HG02938 (cell line): ENCODE measurements around the gene TRIM24.
A peak's percentile ranks its signal among the peaks of the same experiment; 100 is the strongest.
"Not testable (repeated sequence)": the region's sequence is repeated elsewhere in the genome, so short reads cannot be mapped to it uniquely, and the experiment has no call there.

ENCODE experiments used
- ATAC-seq: cut with Tn5 transposase; IDR thresholded peaks from one replicate; pipeline ENCODE4 v1.9.1; 2021; ENCODE audit warnings: mild to moderate bottlenecking, moderate library complexity; ENCODE audit not compliant: unreplicated experiment

The TRIM24 gene

DNA sequence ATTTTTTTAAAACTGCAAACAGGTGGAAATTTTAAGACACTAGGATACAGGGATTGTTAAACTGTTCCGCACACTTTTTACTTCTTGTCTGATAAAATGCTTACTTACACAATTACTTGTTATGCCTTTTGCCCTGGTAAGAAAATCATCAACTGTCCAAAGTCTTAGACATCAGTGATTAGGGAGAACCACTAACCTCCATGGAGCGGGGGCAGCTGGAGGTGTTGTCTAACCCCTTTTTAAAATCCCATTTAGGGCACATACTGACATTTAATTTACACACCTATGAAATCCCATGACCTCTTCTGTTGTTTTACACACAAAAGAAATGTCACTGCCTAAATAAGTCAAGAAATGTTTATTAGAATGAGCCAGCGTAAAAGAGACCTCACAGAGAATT is 65.7 kb downstream of the TRIM24 start:
- ATAC-seq = no peak

DNA sequence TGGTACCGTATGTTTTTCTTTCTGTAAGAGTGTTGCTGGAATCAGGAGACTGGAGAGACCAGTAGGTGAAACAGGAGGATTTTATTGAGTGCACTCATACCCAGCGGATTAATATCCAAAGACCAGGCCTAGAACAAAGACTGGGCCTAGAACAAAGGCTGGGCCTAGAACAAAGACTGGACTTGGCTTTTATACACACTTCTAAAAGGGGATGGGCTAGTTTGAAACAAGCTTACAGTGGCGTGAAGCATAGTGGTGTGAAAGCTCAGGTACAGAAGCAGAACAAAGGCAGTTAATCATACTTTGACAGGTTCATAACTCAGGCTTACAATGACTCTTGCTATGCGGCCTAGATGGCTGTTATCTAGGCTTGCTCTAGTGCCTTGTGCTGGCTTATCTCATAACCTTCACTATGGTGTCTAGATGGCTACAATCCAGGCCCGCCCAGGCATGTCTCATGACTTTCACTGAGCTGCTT is 67.7 kb downstream of the TRIM24 start:
- no peak for ATAC-seq

DNA sequence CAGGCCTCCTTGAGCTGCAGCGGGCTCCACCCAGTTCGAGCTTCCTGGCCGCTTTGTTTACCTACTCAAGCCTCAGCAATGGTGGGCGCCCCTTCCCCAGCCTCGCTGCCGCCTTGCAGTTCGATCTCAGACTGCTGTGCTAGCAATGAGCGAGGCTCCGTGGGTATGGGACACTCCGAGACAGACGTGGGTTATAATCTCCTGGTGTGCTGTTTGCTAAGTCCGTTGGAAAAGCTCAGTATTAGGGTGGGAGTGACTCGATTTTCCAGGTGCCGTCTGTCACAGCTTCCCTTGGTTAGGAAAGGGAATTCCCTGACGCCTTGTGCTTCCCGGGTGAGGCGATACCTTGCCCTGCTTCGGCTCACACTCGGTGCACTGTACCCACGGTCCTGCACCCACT is 76.8 kb downstream of the TRIM24 start:
- not testable (repeated sequence) for ATAC-seq

DNA sequence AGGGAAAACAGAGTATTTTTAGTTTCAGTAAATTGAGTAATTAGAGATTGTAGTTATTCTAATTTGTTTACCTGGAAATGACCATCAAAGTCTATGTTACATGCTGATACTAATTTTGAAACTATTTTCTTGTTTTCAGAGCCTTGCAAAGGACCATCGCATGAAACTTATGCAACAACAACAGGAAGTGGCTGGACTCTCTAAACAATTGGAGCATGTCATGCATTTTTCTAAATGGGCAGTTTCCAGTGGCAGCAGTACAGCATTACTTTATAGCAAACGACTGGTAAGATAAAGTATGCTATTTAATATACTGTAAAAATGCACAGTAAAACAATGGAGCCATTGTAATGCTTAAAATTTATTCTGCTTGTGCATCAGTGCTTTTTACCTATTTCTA is 78.5 kb downstream of the TRIM24 start:
- ATAC-seq = no peak

DNA sequence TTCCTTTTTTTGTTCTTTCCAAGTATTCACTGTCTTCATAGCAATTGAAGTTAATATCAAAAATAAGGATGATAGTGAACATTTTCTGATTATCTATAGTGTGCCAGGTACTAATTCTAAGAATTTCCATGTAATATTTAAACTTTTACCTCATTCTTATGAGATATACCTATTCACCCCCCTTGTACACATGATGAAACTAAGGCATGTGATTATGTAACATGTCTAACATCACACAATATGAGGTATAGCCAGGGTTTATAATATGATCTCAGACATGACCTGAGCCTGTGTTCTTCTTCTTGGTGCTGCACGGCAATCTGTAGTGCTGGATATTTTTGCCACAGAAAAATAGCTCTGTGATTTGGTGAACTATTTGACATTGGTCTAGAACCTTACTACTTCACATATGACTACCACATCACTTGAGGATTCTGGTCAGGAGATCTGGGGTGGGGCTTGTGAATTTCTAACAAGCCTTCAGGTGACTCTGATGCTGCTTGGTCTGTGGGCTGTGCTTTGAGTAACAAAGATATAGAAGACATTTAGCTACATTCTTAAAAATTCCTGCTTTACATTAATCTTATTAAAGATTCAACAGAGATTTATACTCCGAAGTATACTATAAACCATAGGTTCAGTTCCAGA is 79.1 kb downstream of the TRIM24 start:
- ATAC-seq = no peak

DNA sequence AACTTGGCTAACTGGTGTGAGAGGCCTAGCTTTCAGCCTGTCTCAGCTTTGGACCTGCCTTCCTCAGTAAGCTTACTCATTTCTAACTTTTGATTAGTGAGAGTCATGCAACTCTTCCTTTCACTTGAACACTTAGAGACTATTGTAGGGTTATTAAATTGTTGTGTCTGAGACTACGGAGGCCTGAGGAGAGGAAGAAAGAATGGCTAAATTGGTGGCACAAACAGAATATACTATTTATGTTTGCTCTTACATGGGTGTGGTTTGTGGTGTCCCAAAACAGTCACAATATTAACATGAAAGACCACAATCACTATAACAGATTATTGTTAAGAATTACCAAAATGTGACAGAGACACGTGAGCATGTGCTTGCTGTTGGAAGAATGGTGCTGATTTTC is 82.1 kb downstream of the TRIM24 start:
- ATAC-seq = peak; percentile 92

DNA sequence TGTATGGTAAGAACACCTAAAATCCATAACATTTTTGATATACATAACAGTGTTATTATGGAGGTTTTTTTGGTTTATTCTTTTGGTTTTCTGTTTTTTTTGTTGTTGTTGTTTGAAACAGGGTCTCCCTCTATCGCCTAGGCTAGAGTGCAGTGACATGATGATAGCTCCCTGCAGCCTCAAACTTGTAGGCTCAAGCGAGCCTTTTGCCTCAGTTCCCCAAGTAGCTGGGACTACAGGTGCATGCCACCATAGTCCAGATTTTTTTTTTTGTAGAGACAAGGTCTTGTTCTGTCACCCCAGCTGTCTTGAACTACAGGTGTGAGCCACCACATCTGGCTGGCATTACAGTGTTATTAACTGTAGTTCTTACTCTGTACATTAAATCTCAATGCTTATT is 83.7 kb downstream of the TRIM24 start:
- no peak for ATAC-seq

DNA sequence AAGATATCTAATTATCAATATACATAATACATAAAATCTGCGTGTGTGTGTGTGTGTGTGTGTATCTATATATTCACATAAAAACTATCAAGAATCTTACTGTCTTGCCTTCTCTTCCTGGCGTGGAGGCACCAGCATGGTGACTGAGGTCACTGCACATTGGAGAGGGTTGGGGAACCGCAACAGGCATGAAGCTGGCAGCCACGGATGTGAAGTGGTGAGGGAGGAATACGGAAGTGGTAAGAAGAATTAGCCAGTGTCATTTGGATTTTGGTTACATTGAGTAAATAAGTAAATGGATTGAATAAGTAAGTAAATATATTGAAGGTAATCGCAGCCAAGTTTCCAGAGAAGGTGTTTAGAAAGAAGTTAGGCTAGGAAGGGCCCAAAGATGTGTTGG is 85.1 kb downstream of the TRIM24 start:
- no peak for ATAC-seq

DNA sequence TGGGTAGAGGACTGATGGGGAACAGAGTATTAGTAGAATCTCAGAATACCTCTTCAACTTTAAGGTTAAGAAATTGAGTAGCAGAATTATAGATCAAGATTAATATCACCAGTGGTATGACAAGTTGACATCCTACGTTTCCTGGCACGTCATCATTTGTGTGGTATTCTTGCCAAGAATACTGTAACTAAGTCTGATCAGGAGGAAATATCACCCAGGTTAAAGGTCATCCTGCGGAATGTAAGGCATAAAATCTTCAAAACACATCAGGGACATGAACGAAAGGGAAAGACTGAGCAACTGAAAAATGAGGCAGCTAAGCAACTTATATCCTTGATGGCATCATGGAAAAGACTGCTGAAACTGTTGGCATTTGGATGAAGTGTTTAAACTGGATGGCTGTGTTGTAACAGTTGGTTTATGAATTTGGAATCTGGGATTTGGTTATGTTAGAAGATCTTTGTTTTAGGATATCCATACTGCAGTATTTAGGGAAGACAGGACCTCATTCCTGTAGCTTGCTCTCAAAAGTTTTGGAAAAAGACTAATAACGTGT is 86.1 kb downstream of the TRIM24 start:
- ATAC-seq = no peak

DNA sequence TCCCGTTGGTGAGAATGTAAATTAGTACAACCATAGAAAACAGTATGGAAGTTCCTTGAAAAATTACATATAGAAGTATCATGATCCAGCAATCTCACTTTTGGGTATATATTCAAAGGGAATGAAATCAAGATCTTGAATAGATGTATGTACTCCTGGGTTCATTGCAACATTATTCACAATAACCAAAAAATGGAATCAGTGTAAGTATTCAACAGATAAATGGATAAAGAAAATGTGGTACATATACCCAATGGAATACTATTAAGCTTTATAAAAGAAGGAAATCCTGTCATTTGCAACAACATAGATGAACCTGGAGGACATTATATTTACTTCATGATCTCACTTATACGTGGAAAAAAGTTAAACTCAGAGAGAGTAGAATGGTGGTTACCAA is 86.8 kb downstream of the TRIM24 start:
- ATAC-seq = no peak

DNA sequence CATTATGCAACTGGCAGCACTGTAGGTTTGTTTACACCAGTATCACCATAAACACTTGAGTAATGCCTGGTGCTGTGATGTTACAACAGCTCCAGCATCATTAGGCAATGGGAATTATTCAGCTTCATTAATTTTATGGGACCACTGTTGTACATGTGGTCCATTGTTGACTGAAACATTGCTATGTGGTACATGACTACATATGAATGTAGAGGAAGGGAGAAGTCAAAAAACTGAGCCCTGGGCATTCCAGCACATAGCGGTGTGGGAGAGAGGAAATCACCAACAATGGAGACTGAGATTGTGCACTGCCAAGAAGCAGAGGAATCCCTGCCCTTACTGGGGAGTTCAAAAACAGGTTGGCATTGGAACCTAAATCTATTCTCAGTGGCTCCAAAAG is 89.0 kb downstream of the TRIM24 start:
- no peak for ATAC-seq

DNA sequence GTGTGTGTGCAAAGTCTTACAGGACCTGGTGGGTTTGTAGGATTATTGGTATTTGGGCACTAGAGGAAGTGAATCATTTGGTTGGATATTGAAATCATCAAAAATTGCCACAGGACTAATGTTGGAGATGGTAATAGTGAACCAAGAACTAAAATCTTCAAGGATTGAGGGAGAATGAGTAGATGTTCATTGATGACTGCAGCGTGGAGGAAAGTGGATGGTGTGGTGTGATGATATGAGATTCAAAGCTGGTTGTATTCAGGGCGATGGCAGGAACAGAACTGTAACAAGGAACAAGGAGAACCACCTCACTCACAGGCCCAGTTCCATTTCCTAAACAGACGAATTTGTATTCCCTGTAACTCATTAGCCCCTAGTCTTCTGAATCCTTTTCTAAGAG is 90.3 kb downstream of the TRIM24 start:
- ATAC-seq = no peak

DNA sequence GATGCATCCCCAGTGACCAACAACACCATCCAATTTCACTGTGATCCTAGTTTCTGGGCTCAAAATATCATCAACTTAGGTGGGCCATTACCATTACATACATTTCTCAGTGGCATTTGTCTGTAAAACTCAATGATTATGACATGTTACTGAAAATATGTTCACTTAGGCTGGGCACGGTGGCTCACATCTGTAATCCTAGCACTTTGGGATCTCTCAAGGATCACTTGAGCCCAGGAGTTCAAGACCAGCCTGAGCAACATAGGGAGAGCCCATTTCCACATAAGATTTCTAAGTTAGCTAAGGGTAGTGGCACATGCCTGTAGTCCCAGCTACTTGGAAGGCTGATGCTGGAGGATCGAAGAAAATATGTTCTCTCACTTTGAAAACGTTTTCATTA is 91.0 kb downstream of the TRIM24 start:
- ATAC-seq = no peak

DNA sequence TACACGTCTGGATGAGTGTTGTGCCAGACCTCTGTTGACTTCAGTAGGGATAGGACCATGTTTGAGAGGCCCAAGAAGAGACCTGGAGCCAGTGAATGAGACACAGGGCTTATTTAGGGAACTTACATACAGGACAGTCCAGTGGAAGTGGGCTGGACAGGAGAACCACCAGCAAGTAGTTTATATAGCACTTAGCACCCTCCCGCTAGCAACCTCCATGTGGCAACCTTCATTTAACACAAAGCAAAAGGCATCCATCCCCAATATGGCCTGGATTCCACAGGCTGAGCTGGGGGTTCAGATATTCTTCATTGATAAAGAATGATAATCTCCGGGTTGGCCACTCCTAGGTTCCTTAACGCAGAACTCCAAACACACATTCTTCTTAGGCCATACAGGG is 93.7 kb downstream of the TRIM24 start:
- ATAC-seq = no peak

DNA sequence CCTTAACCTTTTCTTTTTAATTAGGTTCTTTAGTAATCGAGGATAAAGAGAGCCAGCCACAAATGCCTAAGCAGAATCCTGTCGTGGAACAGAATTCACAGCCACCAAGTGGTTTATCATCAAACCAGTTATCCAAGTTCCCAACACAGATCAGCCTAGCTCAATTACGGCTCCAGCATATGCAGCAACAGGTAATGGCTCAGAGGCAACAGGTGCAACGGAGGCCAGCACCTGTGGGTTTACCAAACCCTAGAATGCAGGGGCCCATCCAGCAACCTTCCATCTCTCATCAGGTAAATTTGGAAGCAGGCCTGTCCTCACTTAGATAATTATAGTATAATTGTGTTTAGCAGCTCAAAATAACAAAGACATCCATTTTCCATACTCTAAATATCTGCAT is 94.6 kb downstream of the TRIM24 start:
- ATAC-seq = no peak

DNA sequence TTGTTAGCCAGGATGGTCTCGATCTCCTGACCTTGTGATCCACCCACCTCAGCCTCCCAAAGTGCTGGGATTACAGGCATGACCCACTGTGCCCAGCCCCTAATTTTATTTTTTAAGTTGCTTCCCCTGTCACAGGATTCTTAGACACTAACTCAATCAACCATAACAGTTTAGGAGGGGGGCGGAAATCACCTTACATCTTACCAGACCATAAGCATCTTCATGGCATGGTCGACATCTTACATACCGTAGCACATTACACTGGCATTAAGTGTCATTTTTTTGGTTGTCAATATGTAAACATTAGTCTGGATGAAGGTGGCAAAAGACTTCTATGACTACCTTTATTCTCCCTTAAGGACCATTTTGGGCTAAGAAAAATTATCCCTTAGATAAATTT is 95.6 kb downstream of the TRIM24 start:
- ATAC-seq = no peak

DNA sequence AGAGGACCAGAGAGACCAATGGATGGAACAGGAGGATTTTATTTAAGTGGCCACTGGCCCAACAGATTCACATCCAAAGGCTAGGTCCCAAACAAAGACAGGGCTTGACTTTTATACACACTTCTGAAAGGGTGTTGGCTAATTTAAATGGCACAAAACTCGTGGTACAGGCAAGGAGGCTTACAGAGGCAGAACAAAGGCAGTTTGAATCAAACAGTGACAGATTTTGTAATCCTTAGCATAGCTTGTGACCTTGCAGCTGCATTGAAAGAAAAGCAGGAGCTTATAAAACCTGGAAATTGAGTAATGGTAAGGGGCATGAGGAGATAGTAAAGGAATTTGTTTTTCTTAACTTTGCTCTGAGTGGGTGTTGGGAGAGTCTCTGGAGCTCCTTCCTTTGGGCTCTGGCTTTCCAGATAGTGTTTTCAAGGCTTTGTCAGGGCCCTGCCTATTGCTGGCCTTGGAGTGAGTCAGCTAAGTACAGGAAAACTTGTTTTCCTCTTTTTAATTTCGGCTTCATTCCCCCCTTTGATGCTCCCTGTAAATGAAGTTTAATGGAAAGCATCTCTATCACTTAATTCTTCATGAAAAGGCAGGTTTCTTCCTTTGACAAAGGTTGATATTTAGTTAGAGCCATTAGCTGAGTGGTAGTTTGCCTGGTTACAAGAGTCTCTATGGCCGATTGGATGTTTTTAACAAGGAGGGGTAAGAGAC is 96.9 kb downstream of the TRIM24 start:
- ATAC-seq = no peak

DNA sequence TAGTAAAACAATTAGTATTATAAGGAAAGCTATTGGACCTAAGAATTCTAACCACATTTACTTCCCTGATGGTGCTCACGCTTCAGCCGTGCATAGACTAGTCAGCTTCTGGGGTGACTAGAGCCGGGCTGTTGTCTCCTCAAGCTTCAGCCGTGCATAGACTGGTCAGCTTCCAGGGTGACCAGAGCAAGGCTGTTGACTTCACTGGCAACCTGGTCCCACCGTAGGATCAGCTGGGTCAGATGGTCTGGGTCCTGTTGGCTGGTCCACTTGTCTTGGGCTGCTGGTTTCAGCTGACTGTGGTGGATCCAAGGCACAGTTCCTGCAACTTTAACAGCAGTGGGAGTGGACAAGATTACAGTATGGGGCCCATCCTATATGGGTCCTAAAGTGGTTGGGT is 99.4 kb downstream of the TRIM24 start:
- ATAC-seq = no peak

DNA sequence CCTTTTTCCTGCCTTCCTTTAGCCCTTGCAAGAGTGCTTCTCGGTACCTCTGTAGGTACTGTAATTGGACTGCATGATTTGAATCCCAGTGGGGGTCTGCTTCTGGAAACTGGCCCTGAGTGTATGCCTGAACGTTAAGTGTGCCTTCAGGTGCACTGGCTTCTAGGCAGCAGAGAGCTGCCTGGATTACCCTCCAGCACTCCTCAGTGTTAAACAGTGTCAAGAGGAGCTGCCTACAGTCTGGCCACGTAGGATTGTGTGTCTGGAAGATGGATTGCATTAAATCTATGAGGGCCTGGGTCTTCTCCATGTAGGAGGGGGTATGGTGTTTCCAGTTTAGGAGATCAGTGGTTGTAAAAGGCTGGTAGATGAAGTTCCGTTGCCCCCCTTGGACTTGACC is 103.7 kb downstream of the TRIM24 start:
- ATAC-seq = no peak

DNA sequence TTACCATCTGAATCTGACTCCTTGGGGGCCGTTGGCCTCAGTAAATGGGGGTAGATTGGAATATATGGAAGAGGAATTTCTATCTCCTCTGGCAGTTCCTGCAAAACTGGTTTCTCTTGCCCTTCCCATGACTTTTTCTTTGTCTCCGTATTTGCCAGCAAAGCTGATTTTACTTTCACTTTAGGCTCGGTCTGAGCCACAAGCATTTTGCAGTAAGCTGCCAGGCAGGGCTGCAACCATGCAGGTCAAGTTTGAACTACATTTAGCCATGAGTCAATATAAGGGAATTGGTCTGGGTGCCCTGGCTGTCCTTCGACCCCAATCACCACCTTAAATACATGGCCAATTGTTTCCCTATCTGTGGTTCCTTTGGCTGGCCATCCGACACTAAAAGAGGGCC is 104.3 kb downstream of the TRIM24 start:
- no peak for ATAC-seq

DNA sequence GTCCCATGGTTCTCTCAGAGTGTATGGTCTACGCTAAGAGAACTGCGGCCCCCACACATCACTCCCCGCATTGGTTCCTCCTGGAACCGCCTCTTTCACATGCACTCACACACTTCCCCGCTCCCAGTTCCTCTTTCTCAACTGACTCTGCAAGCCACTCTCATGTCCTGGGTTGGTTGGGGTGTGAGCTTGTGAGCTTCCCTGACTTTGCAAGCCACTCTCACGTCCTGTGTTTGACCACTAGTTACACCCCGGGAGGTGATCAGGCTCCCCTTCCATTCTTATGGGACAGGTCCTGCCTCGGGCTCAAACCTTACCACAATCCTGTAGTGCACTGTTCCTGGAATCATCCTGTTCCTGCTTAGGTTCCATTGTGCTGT is 105.0 kb downstream of the TRIM24 start:
- no peak for ATAC-seq

DNA sequence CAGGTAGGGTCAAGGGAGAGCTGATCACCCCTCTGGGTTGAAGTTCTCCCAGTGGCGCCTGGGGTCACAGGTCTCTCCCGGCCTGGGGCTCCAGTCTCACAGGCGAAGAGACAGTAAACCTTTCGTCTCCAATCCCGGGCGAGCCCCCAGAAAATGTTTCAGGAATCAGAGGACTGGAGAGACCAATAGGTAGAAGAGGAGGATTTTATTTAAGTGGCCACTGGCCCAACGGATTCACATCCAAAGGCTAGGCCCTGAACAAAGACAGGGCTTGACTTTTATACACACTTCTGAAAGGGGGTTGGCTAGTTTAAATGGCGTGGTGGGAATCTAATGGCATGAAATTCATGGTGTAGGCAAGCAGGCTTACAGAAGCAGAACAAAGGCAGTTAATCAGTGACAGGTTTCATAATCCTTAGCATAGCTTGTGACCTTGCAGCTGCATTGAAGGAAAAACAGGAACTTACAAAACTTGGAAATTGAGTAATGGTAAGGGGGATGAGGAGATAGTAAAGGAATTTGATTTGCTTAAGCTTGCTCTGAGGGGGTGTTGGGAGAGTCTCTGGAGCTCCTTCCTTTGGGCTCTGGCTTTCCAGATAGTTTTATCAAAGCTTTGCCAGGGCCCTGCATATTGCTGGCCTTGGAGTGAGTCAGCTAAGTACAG is 105.5 kb downstream of the TRIM24 start:
- ATAC-seq = no peak
